Mesodermal cell (in vitro differentiated cells): Measurements from ENCODE around the gene CD109.

ENCODE experiments used
- H3K27ac ChIP-seq: 2 replicates; pipeline ENCODE4 v1.7.0; 2013; ENCODE audit warnings: mild to moderate bottlenecking, low read depth, low read length, moderate library complexity; ENCODE audit not compliant: severe bottlenecking
- H3K36me3 ChIP-seq: 2 replicates; pipeline ENCODE4 v1.7.1; 2013; ENCODE audit warnings: mild to moderate bottlenecking, low read length, moderate library complexity; ENCODE audit not compliant: control insufficient read depth, insufficient read depth
- H3K4me1 ChIP-seq: one replicate; pipeline ENCODE4 v1.7.1; 2013; ENCODE audit warnings: mild to moderate bottlenecking, low read length; ENCODE audit not compliant: insufficient read depth, control insufficient read depth, poor library complexity, severe bottlenecking
- H3K4me3 ChIP-seq: 2 replicates; pipeline ENCODE4 v1.7.0; 2013; ENCODE audit warnings: low read length, control low read depth, mild to moderate bottlenecking; ENCODE audit not compliant: insufficient read depth, poor library complexity, severe bottlenecking; ENCODE audit errors: extremely low read depth
- H3K9me3 ChIP-seq: 2 replicates; pipeline ENCODE4 v1.7.1; 2013; ENCODE audit warnings: mild to moderate bottlenecking, low read length, moderate library complexity; ENCODE audit not compliant: control insufficient read depth
- WGBS, 2 experiments: methylation state at CpG; one replicate each; pipeline ENCODE4 v1.1.5; 2013; ENCODE audit warnings: missing lambda C conversion rate in 2 of 2; ENCODE audit not compliant: insufficient coverage in 2 of 2; 5-methylcytosine and 5-hydroxymethylcytosine counted together

CD109 gene

DNA sequence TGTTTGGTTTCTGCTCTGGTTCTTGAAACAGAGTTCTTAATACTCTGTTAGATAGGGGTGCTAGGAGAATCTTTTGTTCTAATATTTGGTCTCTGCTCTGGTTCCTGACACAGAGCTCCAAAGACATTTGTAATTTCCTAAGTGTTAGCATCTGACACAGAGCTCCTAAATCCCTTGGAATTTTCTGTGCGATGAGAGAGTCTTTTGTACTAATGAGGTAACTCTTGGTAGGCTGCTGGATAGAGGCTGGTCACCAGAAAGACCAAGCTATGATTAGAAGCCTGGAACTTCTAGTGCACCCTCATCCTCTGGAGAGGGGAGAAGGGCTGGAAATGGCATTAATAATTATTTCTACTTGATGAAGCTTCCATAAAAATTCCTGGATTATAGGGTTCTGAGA lies 7.7 kb upstream of the CD109 start:
- WGBS, 2 experiments: 67% methylated on average over 1 of the region's 1 CpG; no CpG with 5 or more reads in 1 of the 2 experiments
- no peak overlapping the region for H3K27ac ChIP-seq
- no peak overlapping the region for H3K4me3 ChIP-seq
- peaks cover 4% of the 10 kb centered on the region for H3K4me1 ChIP-seq
- no peaks in the 10 kb centered on the region for H3K36me3 ChIP-seq
- H3K9me3 ChIP-seq: peaks cover 4% of the 10 kb centered on the region

DNA sequence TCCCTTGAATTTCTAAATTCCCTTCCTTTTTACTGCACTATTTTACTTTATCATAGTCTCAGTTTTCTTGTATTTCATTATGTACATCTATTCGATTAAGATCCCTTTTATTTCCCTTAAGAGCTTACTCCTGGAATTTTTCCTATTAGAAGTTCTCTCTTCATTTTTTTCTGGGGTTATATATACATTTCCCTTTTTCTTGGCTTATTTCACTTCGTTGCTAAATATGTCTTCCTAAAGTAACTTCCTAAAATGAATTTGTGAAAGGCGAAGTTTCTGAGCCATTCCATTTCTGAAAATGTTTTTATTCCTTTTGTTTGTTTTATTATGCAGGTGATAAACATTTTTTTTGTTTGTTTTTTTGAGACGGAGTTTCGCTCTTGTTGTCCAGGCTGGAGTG lies 5.9 kb upstream of the CD109 start:
- Histone ChIP-seq H3K27ac (no peak overlapping the region), H3K4me1 (peaks cover 12% of the 10 kb centered on the region), H3K9me3 (peaks cover 4% of the 10 kb centered on the region), H3K4me3 (no peak overlapping the region), H3K36me3 (no peaks in the 10 kb centered on the region)
- 80% methylated on average over 1 of the region's 5 CpGs; no CpG with 5 or more reads in 1 of the 2 experiments for WGBS, 2 experiments

DNA sequence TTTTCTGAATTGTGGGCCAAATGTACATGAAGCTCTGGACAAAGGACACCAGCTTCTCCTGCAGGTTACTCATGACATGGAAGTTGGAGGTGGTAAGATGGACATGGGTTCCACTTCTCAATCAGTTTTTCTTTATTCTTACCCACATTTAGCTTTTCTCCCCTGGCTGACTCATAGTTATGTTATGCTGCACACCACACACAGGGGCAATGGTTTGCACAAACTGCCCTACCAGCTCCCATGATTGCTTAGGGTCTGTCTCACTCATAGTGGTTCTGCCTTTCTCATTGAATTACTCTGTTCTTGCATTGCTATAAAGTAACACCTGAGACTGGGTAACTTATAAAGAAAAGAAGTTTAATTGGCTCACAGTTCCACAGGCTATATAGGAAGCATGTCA lies 4.5 kb upstream of the CD109 start:
- H3K9me3 ChIP-seq: peaks cover 4% of the 10 kb centered on the region
- no peaks in the 10 kb centered on the region for H3K36me3 ChIP-seq
- no peak overlapping the region for H3K27ac ChIP-seq
- H3K4me3 ChIP-seq: no peak overlapping the region
- H3K4me1 ChIP-seq: peaks cover 18% of the 10 kb centered on the region

DNA sequence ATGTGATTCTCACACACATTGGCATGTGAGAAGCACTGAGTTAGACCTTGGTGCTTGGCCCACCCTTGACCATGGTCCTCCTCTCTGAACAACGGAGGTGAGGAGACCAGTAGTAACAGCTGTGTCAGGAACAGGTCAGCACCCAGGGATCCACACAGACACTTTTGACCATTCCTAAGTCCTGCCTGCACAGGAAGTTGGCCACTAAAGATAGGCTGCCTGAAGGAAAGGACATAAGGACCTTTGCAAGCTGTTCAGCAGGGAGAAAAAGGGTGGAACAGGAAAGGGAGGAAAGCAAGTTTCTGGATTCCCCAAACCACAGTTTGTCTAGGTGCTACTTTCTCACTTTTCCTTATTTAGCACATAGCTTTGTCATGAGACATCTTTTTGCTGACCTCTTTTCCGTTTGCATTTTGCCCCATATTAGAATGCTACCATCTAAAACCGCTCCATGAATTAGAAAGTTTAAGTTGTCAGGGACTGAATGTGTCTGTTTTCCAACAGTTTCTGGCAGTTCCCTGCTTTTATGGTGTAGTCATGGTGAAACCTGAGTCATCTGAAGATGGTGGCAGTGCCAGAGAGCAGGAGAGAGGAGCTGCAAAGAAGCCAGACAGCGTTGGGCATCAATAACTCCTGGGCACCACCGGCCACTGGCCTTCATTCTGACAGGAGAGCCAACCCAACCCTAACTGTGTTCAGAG lies 1.1 kb upstream of the CD109 start:
- H3K36me3 ChIP-seq: no peaks in the 10 kb centered on the region
- WGBS, 2 experiments: 79 to 90% methylated on average over 3 of the region's 5 CpGs
- H3K9me3 ChIP-seq: peaks cover 4% of the 10 kb centered on the region
- no peak overlapping the region for H3K4me3 ChIP-seq
- peak overlapping the region; percentile 82 for H3K27ac ChIP-seq
- peaks cover 19% of the 10 kb centered on the region for H3K4me1 ChIP-seq

DNA sequence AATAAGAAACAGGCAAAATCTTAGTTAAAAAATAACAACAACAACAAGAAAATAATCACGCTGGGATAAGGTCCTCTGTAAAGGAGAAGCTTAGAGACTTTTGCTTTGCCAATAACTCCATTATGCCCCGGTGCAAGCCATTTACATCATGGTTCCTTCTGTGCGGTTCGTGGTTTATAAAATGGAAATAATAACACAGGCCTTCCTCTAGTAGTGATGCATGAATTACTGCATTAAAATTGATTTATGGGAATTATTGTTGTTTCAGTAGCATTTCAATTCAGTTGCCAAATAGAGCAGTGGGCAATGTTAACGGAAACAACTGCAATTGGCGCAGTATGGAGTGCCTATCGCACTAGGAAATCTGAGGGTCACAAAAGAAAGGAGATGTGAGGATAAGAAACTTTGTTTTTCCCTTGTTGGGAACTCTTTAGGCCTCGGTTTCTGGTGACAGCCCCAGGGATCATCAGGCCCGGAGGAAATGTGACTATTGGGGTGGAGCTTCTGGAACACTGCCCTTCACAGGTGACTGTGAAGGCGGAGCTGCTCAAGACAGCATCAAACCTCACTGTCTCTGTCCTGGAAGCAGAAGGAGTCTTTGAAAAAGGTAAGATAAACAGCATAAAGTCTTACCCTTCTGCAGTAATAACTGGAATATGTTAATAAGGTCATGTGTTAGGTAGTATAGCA lies 1.1 kb downstream of the CD109 start:
- peaks cover 4% of the 10 kb centered on the region for H3K9me3 ChIP-seq
- 80 to 100% methylated on average over 4 of the region's 10 CpGs for WGBS, 2 experiments
- H3K36me3 ChIP-seq: no peaks in the 10 kb centered on the region
- peak overlapping the region; percentile 37 for H3K4me3 ChIP-seq
- H3K27ac ChIP-seq: no peak overlapping the region
- H3K4me1 ChIP-seq: peaks cover 15% of the 10 kb centered on the region

DNA sequence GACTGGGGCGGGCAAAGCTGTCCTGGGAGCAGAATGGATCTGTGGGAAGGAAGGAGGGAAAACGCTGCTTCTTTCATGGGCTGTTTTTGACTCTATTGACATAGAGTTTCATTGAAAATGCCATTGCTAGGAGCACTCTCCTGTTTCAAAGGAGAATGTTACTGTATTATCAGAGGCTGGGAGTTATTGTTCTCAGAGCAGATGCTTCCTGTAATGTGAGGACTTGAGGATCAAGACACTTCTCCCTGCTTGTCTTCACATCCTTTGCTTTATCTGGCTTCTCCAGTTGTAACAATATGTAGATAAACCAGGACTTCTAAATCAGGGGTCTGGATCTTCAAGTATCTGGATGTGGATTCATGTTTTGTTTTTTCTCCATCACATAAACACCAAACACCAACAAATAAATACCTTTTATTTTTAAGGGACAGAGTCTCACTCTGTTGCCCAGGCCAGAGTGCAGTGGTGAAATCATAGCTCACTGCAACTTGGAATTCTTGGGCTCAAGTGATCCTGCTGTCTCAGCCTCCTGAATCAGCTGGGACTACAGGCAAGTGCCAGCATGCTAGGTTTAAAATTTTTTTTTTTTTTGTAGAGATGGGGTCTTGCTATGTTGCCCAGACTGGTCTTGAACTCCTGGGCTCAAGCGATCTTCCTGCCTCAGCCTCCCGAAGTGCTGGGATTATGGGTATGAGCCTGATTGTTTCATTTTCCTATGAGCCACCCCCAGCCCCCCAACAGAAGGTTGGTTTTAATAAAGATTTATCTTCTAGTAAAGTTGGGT lies 3.9 kb downstream of the CD109 start:
- 59 to 76% methylated on average over 2 to 4 of the region's 4 CpGs for WGBS, 2 experiments
- H3K27ac ChIP-seq: peak overlapping the region; percentile 55
- no peaks in the 10 kb centered on the region for H3K9me3 ChIP-seq
- H3K36me3 ChIP-seq: no peaks in the 10 kb centered on the region
- peaks cover 23% of the 10 kb centered on the region for H3K4me1 ChIP-seq
- H3K4me3 ChIP-seq: no peak overlapping the region

DNA sequence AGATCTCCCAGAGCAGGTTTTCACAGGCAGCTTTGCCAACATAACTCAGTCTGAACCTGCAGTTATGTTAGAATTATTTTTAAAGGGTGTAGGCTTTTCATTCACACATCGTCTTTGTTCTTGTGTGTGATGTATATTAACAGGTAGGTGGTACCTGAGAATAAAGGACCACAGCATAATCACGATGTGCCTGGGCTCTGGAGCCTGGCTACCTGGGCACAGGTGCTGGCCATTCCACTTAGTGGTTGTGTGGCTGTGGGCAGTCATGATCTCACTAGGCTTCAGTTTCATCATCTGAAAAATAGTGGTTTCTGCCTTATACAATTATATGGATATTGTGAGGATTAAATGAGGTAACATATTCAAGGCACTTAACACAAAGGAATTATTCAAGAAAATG lies 6.4 kb downstream of the CD109 start:
- WGBS, 2 experiments: 92 to 100% methylated on average over 1 to 2 of the region's 2 CpGs
- H3K9me3 ChIP-seq: no peaks in the 10 kb centered on the region
- H3K4me1 ChIP-seq: peaks cover 28% of the 10 kb centered on the region
- H3K27ac ChIP-seq: no peak overlapping the region
- no peaks in the 10 kb centered on the region for H3K36me3 ChIP-seq
- H3K4me3 ChIP-seq: no peak overlapping the region

DNA sequence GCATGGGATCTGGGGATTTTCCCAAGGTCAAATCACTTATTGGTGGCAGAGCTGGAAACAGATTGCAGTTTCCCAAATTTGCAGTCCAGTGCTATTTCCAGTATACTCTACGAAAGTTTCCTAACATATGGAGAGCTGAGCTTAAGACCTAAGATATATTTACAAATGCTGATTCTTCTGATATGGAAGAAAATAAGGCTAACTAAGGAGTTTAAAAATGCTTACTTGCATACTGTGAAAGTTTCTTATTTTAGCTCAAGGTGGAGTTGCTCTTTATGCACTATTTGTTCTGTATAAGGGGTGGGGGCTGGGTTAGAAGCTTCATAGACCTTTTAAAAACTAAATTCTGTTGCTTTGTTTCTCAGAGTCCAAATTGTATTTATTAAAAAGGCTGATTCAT lies 7.5 kb downstream of the CD109 start:
- Histone ChIP-seq H3K4me3 (no peak overlapping the region), H3K27ac (no peak overlapping the region), H3K36me3 (no peaks in the 10 kb centered on the region), H3K9me3 (no peaks in the 10 kb centered on the region), H3K4me1 (peaks cover 28% of the 10 kb centered on the region)
- no CpG with 5 or more reads among the region's 1 CpG for WGBS, 2 experiments

DNA sequence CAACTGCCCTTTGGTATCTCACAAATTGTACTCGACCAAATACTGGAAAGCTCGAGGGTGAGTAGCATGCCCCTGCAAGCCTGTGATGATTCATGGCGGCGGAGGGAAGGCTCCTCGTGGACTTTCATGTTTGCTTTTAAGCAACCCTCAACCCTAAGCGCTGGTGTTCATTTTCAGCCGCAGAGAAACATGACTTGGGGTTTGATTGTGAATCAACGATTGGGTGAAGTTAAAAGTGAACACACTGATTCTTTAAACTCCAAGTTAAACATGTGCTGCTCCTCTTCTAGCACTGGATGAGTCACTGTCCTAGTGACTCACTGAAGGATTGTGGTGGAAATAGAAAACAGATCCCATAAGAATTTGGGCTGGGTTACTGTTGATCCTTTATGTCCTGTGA lies 8.3 kb downstream of the CD109 start:
- Histone ChIP-seq H3K36me3 (no peaks in the 10 kb centered on the region), H3K9me3 (no peaks in the 10 kb centered on the region), H3K4me1 (peaks cover 28% of the 10 kb centered on the region), H3K27ac (peak overlapping the region; percentile 82), H3K4me3 (no peak overlapping the region)
- 73 to 82% methylated on average over 3 to 7 of the region's 8 CpGs for WGBS, 2 experiments

DNA sequence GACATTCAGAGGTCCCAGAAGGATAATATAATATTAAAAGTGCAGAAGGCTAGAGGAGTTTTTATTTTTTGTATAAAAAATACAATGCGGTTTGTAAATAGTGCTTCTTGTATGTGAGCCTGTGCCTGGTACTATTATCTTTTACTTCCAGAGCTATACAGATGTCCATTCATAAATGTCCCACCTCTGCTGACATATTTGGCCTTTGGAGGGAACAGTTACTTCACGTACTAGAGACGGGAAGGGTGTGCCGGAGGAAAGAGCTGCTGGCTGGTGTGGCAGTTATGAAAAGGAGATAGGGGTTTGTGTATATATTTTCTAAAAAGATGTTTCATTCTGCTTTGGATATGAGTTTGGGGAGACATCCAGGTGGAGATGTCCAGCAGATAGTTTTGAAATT lies 8.8 kb downstream of the CD109 start:
- H3K27ac ChIP-seq: peak overlapping the region; percentile 82
- no peaks in the 10 kb centered on the region for H3K36me3 ChIP-seq
- 79 to 96% methylated on average over 3 of the region's 4 CpGs for WGBS, 2 experiments
- peaks cover 28% of the 10 kb centered on the region for H3K4me1 ChIP-seq
- no peak overlapping the region for H3K4me3 ChIP-seq
- no peaks in the 10 kb centered on the region for H3K9me3 ChIP-seq
